H9 (cell line): ENCODE data around the gene CEBPG. TPM values are rescaled to one million over a fixed set of nuclear protein-coding genes. Genes with fewer than 3 reads are reported as not detected.

Experiments used
- DNase-seq: peaks from one replicate; pipeline ENCODE4 v3.0.0-alpha.2; 2017
- H2AFZ ChIP-seq: one replicate; pipeline ENCODE4 v1.6.1; 2013; ENCODE audit warnings: mild to moderate bottlenecking, low read length, control low read depth, moderate library complexity
- H2AK5ac ChIP-seq: 2 replicates; pipeline ENCODE4 v1.6.1; 2013; ENCODE audit warnings: low read length, control low read depth, mixed read lengths; ENCODE audit not compliant: insufficient read length
- H2BK120ac ChIP-seq: one replicate; pipeline ENCODE4 v1.6.1; 2013; ENCODE audit warnings: low read depth, mild to moderate bottlenecking, low read length, control low read depth, inconsistent platforms; ENCODE audit not compliant: poor library complexity, severe bottlenecking
- H2BK12ac ChIP-seq: 2 replicates; pipeline ENCODE4 v1.6.1; 2013; ENCODE audit warnings: low read length, control low read depth, mixed read lengths, low read depth; ENCODE audit not compliant: insufficient read length
- H2BK15ac ChIP-seq: 2 replicates; pipeline ENCODE4 v1.6.1; 2013; ENCODE audit warnings: low read depth, low read length, control low read depth
- H2BK20ac ChIP-seq: one replicate; pipeline ENCODE4 v1.6.1; 2013; ENCODE audit warnings: low read depth, mild to moderate bottlenecking, low read length, control low read depth, inconsistent platforms; ENCODE audit not compliant: poor library complexity, severe bottlenecking
- H2BK5ac ChIP-seq: 2 replicates; pipeline ENCODE4 v1.6.1; 2013; ENCODE audit warnings: low read length, control low read depth, mixed read lengths; ENCODE audit not compliant: insufficient read length
- H3K14ac ChIP-seq: 2 replicates; pipeline ENCODE4 v1.6.1; 2013; ENCODE audit warnings: low read length, control low read depth; ENCODE audit not compliant: insufficient read depth
- H3K18ac ChIP-seq: 2 replicates; pipeline ENCODE4 v1.6.1; 2013; ENCODE audit warnings: low read depth, mild to moderate bottlenecking, mixed read lengths, low read length, control low read depth; ENCODE audit not compliant: insufficient read length
- H3K23ac ChIP-seq: 2 replicates; pipeline ENCODE4 v1.6.1; 2013; ENCODE audit warnings: low read length, control low read depth, mixed read lengths, low read depth; ENCODE audit not compliant: insufficient read length
- H3K23me2 ChIP-seq: 2 replicates; pipeline ENCODE4 v1.6.1; 2013; ENCODE audit warnings: low read depth, mild to moderate bottlenecking, mixed read lengths, low read length, control low read depth; ENCODE audit not compliant: insufficient read length, poor library complexity, severe bottlenecking
- H3K27ac ChIP-seq: 2 replicates; pipeline ENCODE4 v1.5.1; 2013; ENCODE audit warnings: low read length, control low read depth, mixed read lengths, low read depth; ENCODE audit not compliant: insufficient read length
- H3K27me3 ChIP-seq: 2 replicates; pipeline ENCODE4 v1.6.1; 2013; ENCODE audit warnings: low read length, control low read depth, inconsistent platforms; ENCODE audit not compliant: insufficient read depth
- H3K4ac ChIP-seq: 2 replicates; pipeline ENCODE4 v1.6.1; 2013; ENCODE audit warnings: low read depth, mild to moderate bottlenecking, control low read depth, inconsistent platforms, low read length, moderate library complexity
- H3K4me1 ChIP-seq: 2 replicates; pipeline ENCODE4 v1.6.1; 2013; ENCODE audit warnings: low read length, control low read depth, inconsistent platforms; ENCODE audit not compliant: insufficient read depth
- H3K4me2 ChIP-seq: 2 replicates; pipeline ENCODE4 v1.6.1; 2013; ENCODE audit warnings: low read length, control low read depth, mixed read lengths; ENCODE audit not compliant: insufficient read length, insufficient read depth
- H3K56ac ChIP-seq: 2 replicates; pipeline ENCODE4 v1.6.1; 2013; ENCODE audit warnings: low read depth, mild to moderate bottlenecking, mixed read lengths, low read length, control low read depth; ENCODE audit not compliant: insufficient read length
- H3K79me1 ChIP-seq: 2 replicates; pipeline ENCODE4 v1.6.1; 2013; ENCODE audit warnings: low read depth, mild to moderate bottlenecking, moderate library complexity, low read length, control low read depth, inconsistent platforms; ENCODE audit not compliant: insufficient read depth, poor library complexity, severe bottlenecking
- H3K79me2 ChIP-seq: 2 replicates; pipeline ENCODE4 v1.6.1; 2013; ENCODE audit warnings: low read length, control low read depth, inconsistent platforms; ENCODE audit not compliant: insufficient read depth
- H3K9ac ChIP-seq: 2 replicates; pipeline ENCODE4 v1.6.1; 2013; ENCODE audit warnings: low read length, control low read depth, mixed read lengths; ENCODE audit not compliant: insufficient read length; ENCODE audit errors: extremely low read depth
- H3K9me3 ChIP-seq: one replicate; pipeline ENCODE4 v1.6.1; 2013; ENCODE audit warnings: low read depth, low read length, inconsistent platforms; ENCODE audit not compliant: control insufficient read depth
- H3T11ph ChIP-seq: one replicate; pipeline ENCODE4 v1.6.1; 2013; ENCODE audit warnings: mild to moderate bottlenecking, low read length, control low read depth, inconsistent platforms
- H4K20me1 ChIP-seq: one replicate; pipeline ENCODE4 v1.6.1; 2013; ENCODE audit not compliant: control insufficient read depth, insufficient read length, insufficient read depth
- H4K5ac ChIP-seq: 2 replicates; pipeline ENCODE4 v1.6.1; 2013; ENCODE audit warnings: low read depth, mild to moderate bottlenecking, mixed read lengths, low read length, control low read depth; ENCODE audit not compliant: insufficient read length
- H4K8ac ChIP-seq: replicated peaks from 2 replicates; pipeline ENCODE4 v1.6.1; 2013; ENCODE audit warnings: low read length, control low read depth, mixed read lengths, low read depth; ENCODE audit not compliant: insufficient read length
- H4K91ac ChIP-seq: 2 replicates; pipeline ENCODE4 v1.6.1; 2013; ENCODE audit warnings: low read depth, mild to moderate bottlenecking, moderate library complexity, mixed read lengths, low read length, control low read depth; ENCODE audit not compliant: insufficient read length
- H3K27ac Mint-ChIP-seq, 3 experiments: 2 replicates in 2 of 3; 3 replicates in 1 of 3; pipeline ENCODE4 v1.8.0; 2020 to 2021; ENCODE audit warnings: mixed read lengths in 3 of 3, mild to moderate bottlenecking in 1 of 3, moderate library complexity in 1 of 3
- H3K27me3 Mint-ChIP-seq: 2 replicates; pipeline ENCODE4 v1.8.0; 2021; ENCODE audit warnings: low read depth, mild to moderate bottlenecking, moderate library complexity, mixed read lengths
- H3K36me3 Mint-ChIP-seq, 3 experiments: 2 replicates in 2 of 3; 3 replicates in 1 of 3; pipeline ENCODE4 v1.8.0; 2020 to 2021; ENCODE audit warnings: low read depth in 3 of 3, mixed read lengths in 3 of 3; ENCODE audit not compliant: insufficient read depth in 1 of 3
- H3K4me1 Mint-ChIP-seq, 2 experiments: 2 replicates each; pipeline ENCODE4 v1.8.0; 2020; ENCODE audit warnings: mixed read lengths in 2 of 2
- H3K4me3 Mint-ChIP-seq, 2 experiments: 2 replicates in 1 of 2; 3 replicates in 1 of 2; pipeline ENCODE4 v1.8.0; 2020 to 2021; ENCODE audit warnings: mild to moderate bottlenecking in 2 of 2, mixed read lengths in 2 of 2, moderate library complexity in 1 of 2
- H3K9me3 Mint-ChIP-seq, 2 experiments: 2 replicates in 1 of 2; 3 replicates in 1 of 2; pipeline ENCODE4 v1.8.0; 2020; ENCODE audit warnings: mild to moderate bottlenecking in 2 of 2, mixed read lengths in 2 of 2, moderate library complexity in 1 of 2
- CTCF ChIP-seq: fragments of 200-600 bp; sonication (generic); conservative IDR thresholded peaks from 3 replicates; pipeline ENCODE4 v1.8.0; 2021; ENCODE audit warnings: antibody characterized with exemption, mild to moderate bottlenecking
- WGBS: extraction: QIAGEN DNeasy Blood & Tissue Kit; methylation state at CpG from one replicate; pipeline ENCODE4 v1.1.7; 2013; ENCODE audit warnings: missing lambda C conversion rate, low lambda C conversion rate, mixed read lengths; ENCODE audit not compliant: insufficient read length; ENCODE audit errors: extremely low coverage; 5-methylcytosine and 5-hydroxymethylcytosine counted together
- total RNA-seq: library from RNA; stranded (reverse); gene quantifications from 2 replicates; pipeline ENCODE4 v1.2.1, GENCODE V29; 2021

CEBPG gene
- total RNA-seq, 1 experiment from 2014 or later, result 33.7 TPM

GRCh38 chr19:33386361-33386858, 12.9 kb downstream of the CEBPG start:
- H2BK15ac ChIP-seq, result no peak overlapping the region
- H3K14ac ChIP-seq, result no peak overlapping the region
- Mint-ChIP-seq H3K9me3 (no peaks in the 10 kb centered on the region), H3K27me3 (no peaks in the 10 kb centered on the region), H3K4me3 (no peak overlapping the region), H3K4me1 (peaks cover 8 to 9% of the 10 kb centered on the region in 2 experiments), H3K27ac (no peak overlapping the region; a peak in 1 of 7 replicates), H3K36me3 (peaks cover 0 to 7% (median 5%) of the 10 kb centered on the region in 3 experiments; a peak in 3 of 7 replicates)
- no peak overlapping the region for H3K56ac ChIP-seq
- H2BK20ac ChIP-seq, result no peak overlapping the region
- no peak overlapping the region for H3T11ph ChIP-seq
- H3K23me2 ChIP-seq, result no peaks in the 10 kb centered on the region
- H4K20me1 ChIP-seq, result peaks cover 2% of the 10 kb centered on the region
- H4K91ac ChIP-seq, result no peak overlapping the region
- H3K23ac ChIP-seq, result no peak overlapping the region
- no peak for DNase-seq
- H2AFZ ChIP-seq, result no peak overlapping the region
- H3K4me2 ChIP-seq, result no peak overlapping the region
- H4K8ac ChIP-seq, result no peak overlapping the region
- no peak overlapping the region for H2AK5ac ChIP-seq
- H3K9me3 ChIP-seq, result no peaks in the 10 kb centered on the region
- H3K18ac ChIP-seq, result no peak overlapping the region
- no peak overlapping the region for H3K9ac ChIP-seq
- H3K79me1 ChIP-seq, result no peaks in the 10 kb centered on the region
- no peak overlapping the region for H2BK12ac ChIP-seq
- no CpG with 5 or more reads among the region's 15 CpGs for WGBS
- H3K4me1 ChIP-seq, result no peaks in the 10 kb centered on the region
- H4K5ac ChIP-seq, result no peak overlapping the region
- TF ChIP-seq CTCF, result no peak
- no peak overlapping the region for H3K4ac ChIP-seq
- no peak overlapping the region for H2BK5ac ChIP-seq
- H3K79me2 ChIP-seq, result peaks cover 1% of the 10 kb centered on the region; the same call in 1 of the 2 replicates
- H3K27me3 ChIP-seq, result no peaks in the 10 kb centered on the region
- no peak overlapping the region for H3K27ac ChIP-seq
- H2BK120ac ChIP-seq, result no peak overlapping the region
